Mucosa of descending colon (tissue), 3 donors: ENCODE data around the gene ZNF414. TPM values are rescaled to one million over a fixed set of nuclear protein-coding genes. Genes with fewer than 3 reads are reported as not detected.

Source experiments
- ATAC-seq: fragments of 200-7000 bp; cut with Tn5 transposase; one replicate; pipeline ENCODE4 v1.9.1; 2020; ENCODE audit warnings: mild to moderate bottlenecking, moderate library complexity
- DNase-seq, 3 donors: peaks; one replicate each; pipeline ENCODE4 v3.0.0-alpha.2; 2020
- H3K36me3 ChIP-seq: fragments of 200-600 bp; one replicate; pipeline ENCODE4 v1.8.0; 2021; ENCODE audit warnings: low read depth, mild to moderate bottlenecking
- H3K4me1 ChIP-seq: fragments of 200-600 bp; one replicate; pipeline ENCODE4 v1.8.0; 2021; ENCODE audit warnings: low read depth, mild to moderate bottlenecking
- H3K4me3 ChIP-seq: fragments of 200-600 bp; one replicate; pipeline ENCODE4 v1.8.0; 2021; ENCODE audit warnings: mild to moderate bottlenecking
- H3K9me3 ChIP-seq: fragments of 200-600 bp; one replicate; pipeline ENCODE4 v1.8.0; 2021; ENCODE audit warnings: mild to moderate bottlenecking
- intact Hi-C, 2 donors: fragments of 100-400 bp; cut with DNase I in 1 of 2; cut with micrococcal nuclease in 1 of 2; formaldehyde crosslinking; loops; one replicate each; pipeline versions ENCODE4 v1.11.0 to v1.11.1; 2022; cut with DNase I, micrococcal nuclease
- total RNA-seq, 3 donors: library from RNA; stranded (reverse); fragmentation: NEBNext Ultra II Directional in 2 of 3; extraction: Animal tissue kit (Norgen Biotek cat#: 25700) in 2 of 3; gene quantifications; one replicate each; pipeline versions ENCODE4 v1.2.1 to v1.2.4, GENCODE V29; 2021 to 2023
- TF ChIP-seq, protein P1 (sequence below): fragments of 200-600 bp; IDR thresholded peaks from one replicate; pipeline ENCODE4 v1.8.0; 2022; ENCODE audit warnings: antibody characterized with exemption, mild to moderate bottlenecking
- donor health status: DM: no; HTN: no; CAD: no; lungs with moderate emphysema.
- donor health status: DM: no; HTN: no; CAD: no.
- donor health status: DM: no; HTN: yes; CAD: no.

The ZNF414 gene
- total RNA-seq, 3 donors from 2014 or later, result 22.2 to 22.7 (median 22.3) TPM

DNA sequence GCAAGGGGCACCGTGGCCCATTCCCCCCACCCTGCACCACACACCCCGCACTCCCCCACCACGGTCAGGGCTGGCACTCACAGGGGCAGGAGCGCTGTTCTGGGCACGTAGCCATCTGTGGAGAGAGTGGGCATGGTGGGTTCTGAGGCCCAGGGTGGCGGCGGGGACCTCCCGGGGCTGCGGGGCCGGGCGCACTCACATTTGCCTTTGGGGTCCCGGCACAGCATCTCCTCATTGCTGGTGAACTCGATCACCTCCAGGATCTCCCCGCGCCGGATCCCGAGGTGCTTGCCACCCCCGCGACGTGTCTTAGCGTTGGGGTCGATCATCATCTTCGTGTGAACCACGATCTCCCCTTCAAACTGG is 23.6 kb downstream of the ZNF414 start:
- Histone ChIP-seq H3K36me3 (peaks cover 18% of the 10 kb centered on the region), H3K4me3 (no peak overlapping the region), H3K4me1 (no peaks in the 10 kb centered on the region), H3K9me3 (no peaks in the 10 kb centered on the region)
- ATAC-seq, result no peak
- peak in 1 of 3 donors; percentile 45 for DNase-seq
- TF ChIP-seq, protein P1, sequence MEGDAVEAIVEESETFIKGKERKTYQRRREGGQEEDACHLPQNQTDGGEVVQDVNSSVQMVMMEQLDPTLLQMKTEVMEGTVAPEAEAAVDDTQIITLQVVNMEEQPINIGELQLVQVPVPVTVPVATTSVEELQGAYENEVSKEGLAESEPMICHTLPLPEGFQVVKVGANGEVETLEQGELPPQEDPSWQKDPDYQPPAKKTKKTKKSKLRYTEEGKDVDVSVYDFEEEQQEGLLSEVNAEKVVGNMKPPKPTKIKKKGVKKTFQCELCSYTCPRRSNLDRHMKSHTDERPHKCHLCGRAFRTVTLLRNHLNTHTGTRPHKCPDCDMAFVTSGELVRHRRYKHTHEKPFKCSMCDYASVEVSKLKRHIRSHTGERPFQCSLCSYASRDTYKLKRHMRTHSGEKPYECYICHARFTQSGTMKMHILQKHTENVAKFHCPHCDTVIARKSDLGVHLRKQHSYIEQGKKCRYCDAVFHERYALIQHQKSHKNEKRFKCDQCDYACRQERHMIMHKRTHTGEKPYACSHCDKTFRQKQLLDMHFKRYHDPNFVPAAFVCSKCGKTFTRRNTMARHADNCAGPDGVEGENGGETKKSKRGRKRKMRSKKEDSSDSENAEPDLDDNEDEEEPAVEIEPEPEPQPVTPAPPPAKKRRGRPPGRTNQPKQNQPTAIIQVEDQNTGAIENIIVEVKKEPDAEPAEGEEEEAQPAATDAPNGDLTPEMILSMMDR, result no peak
- intact Hi-C loops, result no loop called here

DNA sequence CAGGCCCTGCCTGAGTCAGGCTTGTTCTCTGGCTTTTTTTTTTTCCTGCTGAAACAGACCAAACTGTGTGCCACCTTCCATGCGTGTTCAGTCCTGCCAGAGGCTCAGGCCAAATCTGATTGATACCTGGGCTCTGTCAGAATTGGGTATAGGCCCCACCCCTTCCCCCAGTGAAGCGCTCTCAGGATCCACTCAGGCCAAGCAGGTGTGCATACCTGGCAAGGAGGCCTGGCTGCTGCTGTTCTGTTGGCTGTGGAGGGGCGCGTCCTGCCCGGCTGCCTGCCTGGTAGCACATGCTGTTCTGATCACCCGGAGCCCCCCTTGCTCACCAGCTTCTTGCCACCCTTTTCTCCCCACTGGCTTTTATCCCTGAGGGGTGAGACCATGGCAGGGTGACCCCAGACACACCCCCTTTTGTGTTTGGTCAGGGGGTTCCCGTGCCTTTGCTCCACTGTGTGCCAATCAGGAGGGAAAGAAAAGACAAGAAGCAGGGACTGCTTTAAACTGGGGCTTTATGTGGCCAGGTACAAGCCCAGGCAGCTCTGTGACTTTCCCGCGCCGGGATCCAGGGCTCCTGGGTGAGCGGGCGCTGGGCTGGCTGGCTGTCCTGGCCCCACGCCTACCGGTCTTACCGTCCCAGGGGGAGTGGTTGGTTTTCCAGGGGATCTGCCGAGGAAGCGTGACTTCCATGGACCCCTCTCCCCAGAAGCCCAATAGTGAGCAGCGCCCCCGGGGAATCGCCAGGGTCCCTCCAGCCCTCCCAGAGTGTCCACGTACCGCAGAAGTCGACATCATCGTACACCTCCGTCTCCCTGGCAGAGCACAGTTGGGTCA is 24.2 kb downstream of the ZNF414 start:
- intact Hi-C loops, result loop anchor here in 1 of 2 donors (10.0 kb wide), 1 partner anchor 135 kb away; no protein-coding TSS in a partner anchor
- H3K9me3 ChIP-seq, result no peaks in the 10 kb centered on the region
- peak in 2 of 3 donors; percentile 25 for DNase-seq
- H3K4me1 ChIP-seq, result no peaks in the 10 kb centered on the region
- H3K4me3 ChIP-seq, result no peak overlapping the region
- TF ChIP-seq, protein P1, result no peak
- peaks cover 20% of the 10 kb centered on the region for H3K36me3 ChIP-seq
- ATAC-seq, result no peak

DNA sequence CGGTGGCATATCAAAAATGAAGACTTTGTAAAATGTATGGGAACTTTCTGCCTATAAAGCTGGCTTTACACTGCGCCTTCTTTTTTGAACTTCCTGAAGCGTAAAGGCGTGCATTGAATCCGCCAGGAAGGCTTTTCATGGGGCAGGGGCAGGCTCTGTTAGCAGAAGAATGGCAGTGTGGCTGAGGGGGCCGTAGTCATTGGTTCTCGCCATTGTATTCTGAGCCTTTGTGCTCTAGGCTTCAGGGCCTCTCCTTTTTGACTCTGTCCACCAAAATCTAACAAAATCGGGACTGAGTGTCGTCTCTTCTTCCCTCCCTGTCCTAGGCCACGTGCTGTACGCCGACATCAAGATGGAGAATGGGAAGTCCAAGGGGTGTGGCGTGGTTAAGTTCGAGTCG is 25.6 kb downstream of the ZNF414 start:
- intact Hi-C loops, result loop anchor here in 1 of 2 donors (10.0 kb wide), 1 partner anchor 134 kb away; no protein-coding TSS in a partner anchor
- peaks cover 20% of the 10 kb centered on the region for H3K36me3 ChIP-seq
- no peak overlapping the region for H3K4me3 ChIP-seq
- no peaks in the 10 kb centered on the region for H3K9me3 ChIP-seq
- TF ChIP-seq, protein P1, result no peak
- ATAC-seq (no peak), DNase-seq (peak in 2 of 3 donors; percentile 10 to 22)
- H3K4me1 ChIP-seq, result no peaks in the 10 kb centered on the region

DNA sequence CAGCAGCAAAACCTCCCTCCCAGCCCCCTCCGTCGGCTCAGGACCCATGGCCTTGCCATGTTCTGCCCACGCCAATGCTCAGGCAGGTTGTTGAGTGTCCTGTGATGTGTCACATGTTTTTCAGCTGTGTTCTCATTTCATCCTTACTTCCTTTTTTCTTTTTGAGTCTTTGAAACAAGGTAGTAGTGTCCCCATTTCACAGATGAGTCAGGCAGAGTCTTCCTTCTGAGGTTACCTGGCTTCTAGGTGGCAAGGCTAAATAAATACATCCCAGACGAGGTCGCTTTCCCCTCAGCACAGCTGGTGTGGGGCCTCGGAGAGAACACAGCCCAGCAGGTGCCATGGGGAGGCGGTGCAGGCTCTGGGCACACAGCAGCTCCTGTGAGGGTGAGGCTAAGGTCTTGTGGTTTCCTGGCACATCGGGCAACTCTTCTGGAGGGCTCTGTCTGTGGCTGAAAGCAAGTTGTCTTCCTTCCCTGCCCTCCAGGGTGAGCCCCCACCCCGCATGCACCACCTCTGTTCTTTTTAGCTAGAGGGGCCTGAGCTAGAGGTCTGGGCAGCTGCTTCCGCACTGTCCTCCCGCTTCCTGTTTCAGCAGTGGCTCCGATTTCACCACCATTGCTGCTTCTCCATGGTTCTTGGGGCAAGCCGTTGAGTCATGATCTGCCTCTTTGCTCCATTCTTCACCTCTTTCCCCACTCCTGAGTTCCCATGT is 26.7 kb downstream of the ZNF414 start:
- peak; percentile 33 for ATAC-seq
- Histone ChIP-seq H3K36me3 (peaks cover 20% of the 10 kb centered on the region), H3K4me3 (no peak overlapping the region), H3K9me3 (no peaks in the 10 kb centered on the region), H3K4me1 (no peaks in the 10 kb centered on the region)
- intact Hi-C loops, result loop anchor here in 1 of 2 donors (10.0 kb wide), 1 partner anchor 132 kb away; no protein-coding TSS in a partner anchor
- TF ChIP-seq, protein P1, result no peak
- DNase-seq, result peak in 2 of 3 donors; percentile 31 to 62

DNA sequence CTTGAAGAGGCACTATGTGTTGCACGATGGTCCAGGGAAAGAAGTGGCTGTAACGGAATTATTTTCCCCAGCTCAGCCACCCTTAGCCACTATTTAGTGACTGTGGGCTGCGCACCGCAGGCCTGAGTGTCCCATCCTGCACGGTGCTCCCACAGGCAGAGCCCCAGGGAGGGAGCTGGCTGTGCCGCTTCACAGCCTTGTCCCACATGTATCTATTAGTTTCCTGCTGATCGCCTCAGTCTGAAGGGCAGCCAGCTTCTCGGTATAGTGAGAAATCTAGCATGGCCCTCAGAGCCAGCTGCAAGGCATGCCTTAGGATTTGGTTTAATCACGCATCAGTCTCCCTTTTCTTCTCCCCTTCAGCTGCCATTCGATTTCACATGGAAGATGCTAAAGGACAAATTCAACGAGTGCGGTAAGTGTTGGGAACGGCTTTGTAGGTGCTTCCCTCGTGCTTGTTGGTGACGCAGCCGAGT is 27.3 kb downstream of the ZNF414 start:
- Histone ChIP-seq H3K9me3 (no peaks in the 10 kb centered on the region), H3K36me3 (peaks cover 20% of the 10 kb centered on the region), H3K4me1 (no peaks in the 10 kb centered on the region), H3K4me3 (no peak overlapping the region)
- ATAC-seq (no peak), DNase-seq (peak in 2 of 3 donors; percentile 15 to 23)
- intact Hi-C loops, result loop anchor here in 1 of 2 donors (10.0 kb wide), 1 partner anchor 132 kb away; no protein-coding TSS in a partner anchor
- TF ChIP-seq, protein P1, result no peak
